Rectal smooth muscle tissue (tissue), 1 donor: ENCODE measurements around the gene LRRD1.
"Not testable (repeated sequence)": the region's sequence is repeated elsewhere in the genome, so short reads cannot be mapped to it uniquely, and the experiment has no call there.

Experiments
- H3K27ac ChIP-seq: one replicate; pipeline ENCODE4 v1.7.0; 2013; ENCODE audit warnings: low read depth, low read length, inconsistent platforms
- H3K27me3 ChIP-seq: one replicate; pipeline ENCODE4 v1.7.0; 2013; ENCODE audit warnings: low read length; ENCODE audit not compliant: control insufficient read depth, insufficient read depth
- H3K36me3 ChIP-seq: one replicate; pipeline ENCODE4 v1.7.0; 2013; ENCODE audit warnings: low read length; ENCODE audit not compliant: control insufficient read depth, insufficient read depth
- H3K4me1 ChIP-seq: one replicate; pipeline ENCODE4 v1.7.0; 2013; ENCODE audit warnings: low read length; ENCODE audit not compliant: control insufficient read depth, insufficient read depth
- H3K4me3 ChIP-seq: one replicate; pipeline ENCODE4 v1.7.0; 2013; ENCODE audit warnings: low read length
- H3K9ac ChIP-seq: one replicate; pipeline ENCODE4 v1.7.0; 2013; ENCODE audit warnings: low read length

The LRRD1 gene

GRCh38 chr7:92134271-92135051, 44.5 kb downstream of the LRRD1 start, which contains the start of gene CYP51A1:
Gene CYP51A1 (minus strand): TSS chr7:92134477. CDS start chr7:92134364, 113 bp downstream.
- Histone ChIP-seq H3K4me3 (peak within 1 kb of the TSS; percentile 97), H3K9ac (peak within 1 kb of the TSS; percentile 98), H3K36me3 (no peaks in the 10 kb centered on the region), H3K27ac (peak within 1 kb of the TSS; percentile 98), H3K27me3 (no peaks in the 10 kb centered on the region), H3K4me1 (no peaks in the 10 kb centered on the region)

GRCh38 chr7:92133737-92134270, 45.1 kb downstream of the LRRD1 start:
- Histone ChIP-seq H3K36me3 (no peaks in the 10 kb centered on the region), H3K27ac (peak overlapping the region; percentile 98), H3K9ac (peak overlapping the region; percentile 82), H3K27me3 (no peaks in the 10 kb centered on the region), H3K4me1 (no peaks in the 10 kb centered on the region), H3K4me3 (peak overlapping the region; percentile 97)

- Histone ChIP-seq H3K27me3 (no peaks in the 10 kb centered on the region), H3K36me3 (no peaks in the 10 kb centered on the region), H3K4me1 (no peaks in the 10 kb centered on the region), H3K9ac (peak overlapping the region; percentile 82), H3K27ac (peak overlapping the region; percentile 98), H3K4me3 (peak overlapping the region; percentile 97)
Measured at GRCh38 chr7:92133133-92133736, 45.7 kb downstream of the LRRD1 start.

- no peaks in the 10 kb centered on the region for H3K27me3 ChIP-seq
- no peaks in the 10 kb centered on the region for H3K36me3 ChIP-seq
- no peak overlapping the region for H3K4me3 ChIP-seq
- H3K4me1 ChIP-seq, result no peaks in the 10 kb centered on the region
- no peak overlapping the region for H3K9ac ChIP-seq
- no peak overlapping the region for H3K27ac ChIP-seq
Measured at GRCh38 chr7:92131764-92132330, 47.1 kb downstream of the LRRD1 start.

- no peak overlapping the region for H3K4me3 ChIP-seq
- H3K27ac ChIP-seq, result no peak overlapping the region
- no peaks in the 10 kb centered on the region for H3K36me3 ChIP-seq
- H3K9ac ChIP-seq, result no peak overlapping the region
- no peaks in the 10 kb centered on the region for H3K4me1 ChIP-seq
- H3K27me3 ChIP-seq, result no peaks in the 10 kb centered on the region
Measured at GRCh38 chr7:92131093-92131492, 47.8 kb downstream of the LRRD1 start.

- no peaks in the 10 kb centered on the region for H3K27me3 ChIP-seq
- no peak overlapping the region for H3K4me3 ChIP-seq
- H3K4me1 ChIP-seq, result no peaks in the 10 kb centered on the region
- no peak overlapping the region for H3K27ac ChIP-seq
- peaks cover 17% of the 10 kb centered on the region for H3K36me3 ChIP-seq
- H3K9ac ChIP-seq, result no peak overlapping the region
Measured at GRCh38 chr7:92121681-92122080, 57.3 kb downstream of the LRRD1 start.

GRCh38 chr7:92119213-92119759, 59.7 kb downstream of the LRRD1 start:
- peaks cover 12% of the 10 kb centered on the region for H3K36me3 ChIP-seq

GRCh38 chr7:92116949-92117348, 62.0 kb downstream of the LRRD1 start:
- Histone ChIP-seq H3K27ac (no peak overlapping the region), H3K4me3 (no peak overlapping the region), H3K36me3 (no peaks in the 10 kb centered on the region), H3K27me3 (no peaks in the 10 kb centered on the region), H3K4me1 (no peaks in the 10 kb centered on the region), H3K9ac (no peak overlapping the region)

More at GRCh38 chr7:92119213-92119759, 59.7 kb downstream of the LRRD1 start:
- Histone ChIP-seq H3K27ac (no peak overlapping the region), H3K27me3 (no peaks in the 10 kb centered on the region), H3K4me3 (no peak overlapping the region), H3K4me1 (no peaks in the 10 kb centered on the region), H3K9ac (no peak overlapping the region)

GRCh38 chr7:92115821-92116220, 63.1 kb downstream of the LRRD1 start:
- Histone ChIP-seq H3K27me3 (no peaks in the 10 kb centered on the region), H3K4me1 (no peaks in the 10 kb centered on the region), H3K36me3 (no peaks in the 10 kb centered on the region), H3K9ac (no peak overlapping the region), H3K27ac (no peak overlapping the region), H3K4me3 (no peak overlapping the region)

- H3K9ac ChIP-seq, result no peak overlapping the region
- no peak overlapping the region for H3K4me3 ChIP-seq
- H3K36me3 ChIP-seq, result peaks cover 4% of the 10 kb centered on the region
- no peaks in the 10 kb centered on the region for H3K4me1 ChIP-seq
- H3K27me3 ChIP-seq, result no peaks in the 10 kb centered on the region
- H3K27ac ChIP-seq, result no peak overlapping the region
Measured at GRCh38 chr7:92110857-92111256, 68.1 kb downstream of the LRRD1 start.

- Histone ChIP-seq H3K4me1 (no peaks in the 10 kb centered on the region), H3K27me3 (no peaks in the 10 kb centered on the region), H3K9ac (no peak overlapping the region), H3K27ac (no peak overlapping the region), H3K36me3 (peaks cover 8% of the 10 kb centered on the region), H3K4me3 (no peak overlapping the region)
Measured at GRCh38 chr7:92108821-92109220, 70.1 kb downstream of the LRRD1 start.

- H3K36me3 ChIP-seq, result peaks cover 20% of the 10 kb centered on the region
- H3K27ac ChIP-seq, H3K27me3 ChIP-seq, H3K9ac ChIP-seq, H3K4me3 ChIP-seq, H3K4me1 ChIP-seq: not testable (repeated sequence)
Measured at GRCh38 chr7:92102862-92103261, 76.1 kb downstream of the LRRD1 start.
